Gastroesophageal sphincter (tissue), 3 donors: ENCODE measurements around the gene TET3.

Experiments
- CTCF ChIP-seq, 4 experiments: fragments of 200-600 bp in 2 of 4; fragments of 450-650 bp in 2 of 4; sonication (generic) in 1 of 4; IDR thresholded peaks; one replicate each; pipeline ENCODE4 v1.5.1; 2017 to 2019; ENCODE audit warnings: antibody characterized with exemption in 4 of 4, mild to moderate bottlenecking in 2 of 4, moderate library complexity in 2 of 4
- EP300 ChIP-seq: sonication (generic); formaldehyde crosslinking; IDR thresholded peaks from one replicate; pipeline ENCODE4 v1.6.1; 2017; ENCODE audit warnings: antibody characterized with exemption, mild to moderate bottlenecking
- POLR2A ChIP-seq, 2 donors: fragments of 450-650 bp; IDR thresholded peaks; one replicate each; pipeline ENCODE4 v1.6.1; 2017; ENCODE audit warnings: antibody characterized with exemption in 2 of 2, mild to moderate bottlenecking in 2 of 2, moderate library complexity in 1 of 2
- POLR2AphosphoS5 ChIP-seq: sonication (generic); formaldehyde crosslinking; IDR thresholded peaks from one replicate; pipeline ENCODE4 v1.6.1; 2017; ENCODE audit warnings: antibody characterized with exemption

GRCh38 chr2:73961823-73962615 is 22.7 kb upstream of the TET3 start:
- no peak for TF ChIP-seq POLR2A (IDR thresholded peaks at IDR 0.05)
- TF ChIP-seq CTCF (IDR thresholded peaks at IDR 0.05), result no peak
- no peak for TF ChIP-seq POLR2AphosphoS5
- TF ChIP-seq EP300, result no peak
